Spinal cord (tissue), 10 donors: ENCODE data around the gene PRMT5. TPM values are rescaled to one million over a fixed set of nuclear protein-coding genes. Genes with fewer than 3 reads are reported as not detected.
A peak's percentile ranks its signal among the peaks of the same experiment; 100 is the strongest.
"Not testable (repeated sequence)": the region's sequence is repeated elsewhere in the genome, so short reads cannot be mapped to it uniquely, and the experiment has no call there.

Experiments used
- DNase-seq, 6 donors: peaks; one replicate each; pipeline versions ENCODE4 v3.0.0 to v3.0.0-alpha.2; 2013 to 2015; ENCODE audit warnings: low spot score in 6 of 6, low read depth in 4 of 6
- H3K27ac ChIP-seq: one replicate; pipeline ENCODE4 v1.5.1; 2013; ENCODE audit warnings: low read depth, low read length, control low read depth
- H3K27me3 ChIP-seq: one replicate; pipeline ENCODE4 v1.6.1; 2013; ENCODE audit warnings: low read length; ENCODE audit not compliant: control insufficient read depth, insufficient read depth
- H3K36me3 ChIP-seq: one replicate; pipeline ENCODE4 v1.6.1; 2013; ENCODE audit warnings: low read length; ENCODE audit not compliant: control insufficient read depth, insufficient read depth
- H3K4me1 ChIP-seq: one replicate; pipeline ENCODE4 v1.6.1; 2013; ENCODE audit warnings: low read length; ENCODE audit not compliant: control insufficient read depth, insufficient read depth
- H3K4me3 ChIP-seq: one replicate; pipeline ENCODE4 v1.5.1; 2013; ENCODE audit warnings: low read depth, low read length, control low read depth
- H3K9me3 ChIP-seq: one replicate; pipeline ENCODE4 v1.6.1; 2013; ENCODE audit warnings: low read length; ENCODE audit not compliant: control insufficient read depth, insufficient read depth
- WGBS: methylation state at CpG from one replicate; pipeline ENCODE4 v1.1.5; 2013; ENCODE audit warnings: missing lambda C conversion rate; ENCODE audit not compliant: insufficient coverage; 5-methylcytosine and 5-hydroxymethylcytosine counted together
- polyA plus RNA-seq, 2 donors: library from polyadenylated mRNA; unstranded; fragments of 120-200 nt; gene quantifications; one replicate each; pipeline ENCODE4 v1.2.1, GENCODE V29; 2013; ENCODE audit not compliant: insufficient read length in 2 of 2
- total RNA-seq, 2 donors: library from RNA; depleted of rRNA in 1 of 2; stranded (reverse); fragments of 120-200 nt in 1 of 2; fragments of >200 nt in 1 of 2; gene quantifications; one replicate each; pipeline versions ENCODE4 v1.2.3 to v1.2.4, GENCODE V29; 2013 to 2014
- donor health status: healthy.

Gene PRMT5
- total and polyA plus RNA-seq, 4 donors, result 51.3 to 88.8 (median 71.9) TPM

GRCh38 chr14:22972313-22972930 lies 43.2 kb upstream of the PRMT5 start:
- 80% methylated on average over 1 of the region's 2 CpGs for WGBS
- H3K27ac ChIP-seq, result no peak overlapping the region

DNA sequence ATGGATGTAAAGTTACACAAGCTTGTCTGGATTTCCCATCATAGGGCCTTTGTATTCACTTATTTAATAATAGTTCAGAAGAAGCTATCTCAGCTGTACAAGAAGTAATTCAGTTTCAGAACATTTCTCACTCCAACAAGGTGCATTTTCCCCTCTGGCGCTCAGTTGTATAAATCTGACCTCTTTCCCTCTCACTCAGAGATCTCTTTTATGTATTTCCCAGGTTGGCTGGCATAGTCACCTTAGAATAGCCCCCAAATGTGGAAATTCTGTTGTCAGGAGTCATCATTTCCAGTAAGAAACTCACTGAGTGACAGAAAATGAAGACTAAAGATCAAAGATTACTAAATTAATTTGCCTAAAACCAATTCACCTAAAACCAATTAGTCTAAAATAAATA lies 42.0 kb upstream of the PRMT5 start:
- H3K27me3 ChIP-seq, result no peaks in the 10 kb centered on the region
- DNase-seq, result no peak
- WGBS, result 100% methylated on average over 1 of the region's 1 CpG
- H3K36me3 ChIP-seq, result peaks cover 3% of the 10 kb centered on the region
- no peaks in the 10 kb centered on the region for H3K4me1 ChIP-seq
- H3K9me3 ChIP-seq, result no peaks in the 10 kb centered on the region
- H3K4me3 ChIP-seq, result no peak overlapping the region
- H3K27ac ChIP-seq, result no peak overlapping the region

More at GRCh38 chr14:22972313-22972930, 43.2 kb upstream of the PRMT5 start:
- H3K27me3 ChIP-seq, result no peaks in the 10 kb centered on the region
- H3K4me1 ChIP-seq, result peaks cover 4% of the 10 kb centered on the region
- H3K36me3 ChIP-seq, result peaks cover 3% of the 10 kb centered on the region
- no peak for DNase-seq
- no peak overlapping the region for H3K4me3 ChIP-seq
- H3K9me3 ChIP-seq, result no peaks in the 10 kb centered on the region

DNA sequence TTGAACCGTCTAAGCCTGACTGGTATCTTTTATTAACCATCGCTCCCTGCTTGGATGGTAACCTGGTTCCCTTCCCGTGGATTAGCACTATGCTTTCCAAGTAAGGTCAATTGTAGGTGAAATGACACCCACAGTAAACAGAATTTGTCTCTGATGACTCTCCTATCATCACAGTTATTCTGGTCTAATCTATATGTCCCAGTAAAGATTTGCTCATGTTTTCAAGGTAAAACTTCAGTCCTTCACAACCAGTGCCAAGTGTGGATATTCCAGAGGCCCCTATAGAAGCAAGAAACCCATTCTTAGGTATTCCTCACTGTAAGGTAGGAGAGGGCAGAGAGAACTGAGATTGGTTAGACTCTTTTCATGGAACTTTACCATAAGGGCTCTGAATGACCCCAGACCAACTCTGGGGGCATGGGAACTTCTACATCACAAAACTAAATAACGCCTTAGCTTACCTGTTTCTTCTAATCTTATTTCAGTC lies 37.6 kb upstream of the PRMT5 start:
- Histone ChIP-seq H3K27ac (no peak overlapping the region), H3K4me3 (no peak overlapping the region), H3K36me3 (no peaks in the 10 kb centered on the region), H3K27me3 (no peaks in the 10 kb centered on the region), H3K9me3 (no peaks in the 10 kb centered on the region), H3K4me1 (no peaks in the 10 kb centered on the region)
- no CpG with 5 or more reads among the region's 4 CpGs for WGBS
- no peak for DNase-seq

GRCh38 chr14:22965916-22966782 lies 37.0 kb upstream of the PRMT5 start:
- not testable (repeated sequence) for H3K4me1 ChIP-seq, H3K27ac ChIP-seq, DNase-seq, H3K4me3 ChIP-seq, H3K27me3 ChIP-seq, H3K9me3 ChIP-seq, H3K36me3 ChIP-seq
- 94% methylated on average over 7 of the region's 15 CpGs for WGBS

GRCh38 chr14:22962061-22962676 lies 33.0 kb upstream of the PRMT5 start:
- no peak overlapping the region for H3K27ac ChIP-seq
- H3K36me3 ChIP-seq, result no peaks in the 10 kb centered on the region
- no peak for DNase-seq
- 100% methylated on average over 1 of the region's 6 CpGs for WGBS
- H3K4me1 ChIP-seq, result peaks cover 7% of the 10 kb centered on the region
- no peak overlapping the region for H3K4me3 ChIP-seq
- no peaks in the 10 kb centered on the region for H3K9me3 ChIP-seq
- H3K27me3 ChIP-seq, result no peaks in the 10 kb centered on the region

DNA sequence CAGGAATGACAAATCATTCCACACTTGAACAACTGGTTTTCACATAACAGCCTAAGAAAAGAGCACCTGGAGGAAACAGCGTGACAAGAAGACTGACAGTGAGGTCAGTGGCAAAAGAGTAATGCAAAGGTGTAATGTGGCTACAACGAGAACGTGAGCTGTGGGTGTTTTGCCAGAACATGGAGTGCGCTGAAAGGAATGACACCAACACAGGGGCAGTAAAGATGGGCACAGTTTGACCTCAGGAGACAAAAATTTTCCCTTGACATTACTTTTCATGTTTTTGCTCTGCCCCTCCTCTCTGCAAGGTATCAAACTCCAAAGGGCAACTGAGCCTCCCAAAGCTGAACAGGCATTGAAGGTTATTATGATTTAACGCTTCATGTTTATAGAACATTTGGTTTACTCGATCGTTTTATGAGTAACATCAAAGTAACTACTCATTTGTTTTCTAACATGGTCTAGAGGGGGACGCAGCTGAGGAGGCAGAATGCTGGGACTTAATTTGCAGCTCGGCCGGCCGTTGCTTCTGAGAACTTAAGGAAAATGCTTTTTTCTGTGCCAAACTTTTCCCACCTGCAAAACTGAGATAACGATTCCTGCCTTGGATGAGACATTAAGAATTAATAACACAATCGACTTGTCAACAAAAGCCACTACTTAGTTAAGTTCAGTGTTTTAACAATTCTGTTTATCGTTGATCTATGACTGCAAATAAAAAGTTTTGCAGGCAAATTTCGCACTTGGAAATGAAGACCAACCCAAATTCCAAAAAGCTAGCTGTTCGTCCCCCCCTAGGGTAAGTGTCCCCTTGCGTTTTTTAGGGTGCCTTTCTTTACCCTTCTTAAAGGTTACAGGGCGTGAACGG lies 26.8 kb upstream of the PRMT5 start:
- peaks cover 8% of the 10 kb centered on the region for H3K36me3 ChIP-seq
- WGBS, result 12% methylated on average over 9 of the region's 19 CpGs
- peaks cover 12% of the 10 kb centered on the region for H3K4me1 ChIP-seq
- DNase-seq, result peak in 1 of 6 donors; percentile 18
- peak overlapping the region; percentile 85 for H3K4me3 ChIP-seq
- H3K27ac ChIP-seq, result peak overlapping the region; percentile 96
- no peaks in the 10 kb centered on the region for H3K27me3 ChIP-seq
- H3K9me3 ChIP-seq, result no peaks in the 10 kb centered on the region

DNA sequence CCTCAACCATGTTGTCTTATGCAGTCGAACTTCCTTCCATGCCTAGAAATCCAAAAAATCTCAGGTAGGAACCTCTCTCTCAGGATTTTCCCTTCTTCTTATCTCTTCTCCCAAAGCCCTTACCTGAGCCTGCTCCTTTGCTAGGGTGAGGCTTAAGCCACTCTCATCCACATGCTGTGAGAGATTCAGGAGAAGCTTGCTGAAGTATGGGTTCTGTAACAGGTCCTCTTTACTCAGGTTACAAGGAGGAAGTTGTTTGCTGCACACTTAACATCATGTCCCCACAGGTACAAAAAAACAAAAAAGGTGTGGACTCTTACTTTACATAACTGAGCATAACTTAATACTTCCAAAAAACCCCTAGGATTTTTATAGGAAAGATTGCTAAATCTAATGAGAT lies 23.2 kb upstream of the PRMT5 start:
- 88% methylated on average over 1 of the region's 1 CpG for WGBS
- H3K4me1 ChIP-seq, result peaks cover 8% of the 10 kb centered on the region
- peaks cover 18% of the 10 kb centered on the region for H3K36me3 ChIP-seq
- no peaks in the 10 kb centered on the region for H3K27me3 ChIP-seq
- no peaks in the 10 kb centered on the region for H3K9me3 ChIP-seq
- DNase-seq, result no peak
- H3K27ac ChIP-seq, result no peak overlapping the region
- no peak overlapping the region for H3K4me3 ChIP-seq

- H3K36me3 ChIP-seq, result peaks cover 18% of the 10 kb centered on the region
- DNase-seq, result not testable (repeated sequence)
- WGBS, result 97% methylated on average over 6 of the region's 8 CpGs
These were observed 22.6 kb upstream of the PRMT5 start for GRCh38 chr14:22951795-22952194.

GRCh38 chr14:22945642-22946041 lies 16.5 kb upstream of the PRMT5 start:
- no peaks in the 10 kb centered on the region for H3K9me3 ChIP-seq
- H3K4me1 ChIP-seq, result no peaks in the 10 kb centered on the region
- DNase-seq, result no peak
- peaks cover 24% of the 10 kb centered on the region for H3K36me3 ChIP-seq
- H3K4me3 ChIP-seq, result no peak overlapping the region
- H3K27me3 ChIP-seq, result no peaks in the 10 kb centered on the region
- no peak overlapping the region for H3K27ac ChIP-seq
- WGBS, result 100% methylated on average over 1 of the region's 3 CpGs

More at GRCh38 chr14:22951795-22952194, 22.6 kb upstream of the PRMT5 start:
- H3K4me3 ChIP-seq, H3K27ac ChIP-seq, H3K9me3 ChIP-seq, H3K4me1 ChIP-seq, H3K27me3 ChIP-seq: not testable (repeated sequence)
